Measurements from ENCODE around the gene CD83. TPM values are rescaled to one million over a fixed set of nuclear protein-coding genes. Genes with fewer than 3 reads are reported as not detected.

Gene CD83
- total RNA-seq, 1 donor from 2014 or later = 7.4 TPM

- no peaks in the 10 kb centered on the region for H3K27me3 ChIP-seq (ENCODE audit: control insufficient read depth, insufficient read depth, low read length)
- no peak for DNase-seq (ENCODE audit: low read depth)
- H3K36me3 ChIP-seq (ENCODE audit: control insufficient read depth, insufficient read depth, low read length) = no peaks in the 10 kb centered on the region
- TF ChIP-seq CTCF (IDR thresholded peaks at IDR 0.05; ENCODE audit: insufficient read depth, low read length, poor library complexity, severe bottlenecking) = no peak
- H3K4me3 ChIP-seq (ENCODE audit: low read depth, low read length) = no peak overlapping the region
Measured at GRCh38 chr6:14123386-14124111, 6.0 kb downstream of the CD83 start.

- Histone ChIP-seq H3K4me3 (ENCODE audit: low read depth, low read length) (no peak overlapping the region), H3K27me3 (ENCODE audit: control insufficient read depth, insufficient read depth, low read length) (no peaks in the 10 kb centered on the region), H3K36me3 (ENCODE audit: control insufficient read depth, insufficient read depth, low read length) (no peaks in the 10 kb centered on the region)
- no peak for TF ChIP-seq CTCF (IDR thresholded peaks at IDR 0.05; ENCODE audit: insufficient read depth, low read length, poor library complexity, severe bottlenecking)
- no peak for DNase-seq (ENCODE audit: low read depth)
Measured at GRCh38 chr6:14125346-14125745, 7.8 kb downstream of the CD83 start.

- TF ChIP-seq CTCF (IDR thresholded peaks at IDR 0.05; ENCODE audit: insufficient read depth, low read length, poor library complexity, severe bottlenecking) = no peak
- Histone ChIP-seq H3K4me3 (ENCODE audit: low read depth, low read length) (no peak overlapping the region), H3K36me3 (ENCODE audit: control insufficient read depth, insufficient read depth, low read length) (no peaks in the 10 kb centered on the region), H3K27me3 (ENCODE audit: control insufficient read depth, insufficient read depth, low read length) (no peaks in the 10 kb centered on the region)
- DNase-seq (ENCODE audit: low read depth) = no peak
Measured at GRCh38 chr6:14126191-14126590, 8.6 kb downstream of the CD83 start.

- no peaks in the 10 kb centered on the region for H3K36me3 ChIP-seq (ENCODE audit: control insufficient read depth, insufficient read depth, low read length)
- H3K27me3 ChIP-seq (ENCODE audit: control insufficient read depth, insufficient read depth, low read length) = no peaks in the 10 kb centered on the region
- no peak for DNase-seq (ENCODE audit: low read depth)
- H3K4me3 ChIP-seq (ENCODE audit: low read depth, low read length) = no peak overlapping the region
- no peak for TF ChIP-seq CTCF (IDR thresholded peaks at IDR 0.05; ENCODE audit: insufficient read depth, low read length, poor library complexity, severe bottlenecking)
Measured at GRCh38 chr6:14127611-14128010, 10.0 kb downstream of the CD83 start.

GRCh38 chr6:14128012-14128411, 10.4 kb downstream of the CD83 start:
- H3K36me3 ChIP-seq (ENCODE audit: control insufficient read depth, insufficient read depth, low read length) = no peaks in the 10 kb centered on the region
- no peak for DNase-seq (ENCODE audit: low read depth)
- no peak for TF ChIP-seq CTCF (IDR thresholded peaks at IDR 0.05; ENCODE audit: insufficient read depth, low read length, poor library complexity, severe bottlenecking)
- no peaks in the 10 kb centered on the region for H3K27me3 ChIP-seq (ENCODE audit: control insufficient read depth, insufficient read depth, low read length)
- H3K4me3 ChIP-seq (ENCODE audit: low read depth, low read length) = no peak overlapping the region

- no peak for DNase-seq (ENCODE audit: low read depth)
- no peaks in the 10 kb centered on the region for H3K27me3 ChIP-seq (ENCODE audit: control insufficient read depth, insufficient read depth, low read length)
- H3K4me3 ChIP-seq (ENCODE audit: low read depth, low read length) = no peak overlapping the region
- TF ChIP-seq CTCF (IDR thresholded peaks at IDR 0.05; ENCODE audit: insufficient read depth, low read length, poor library complexity, severe bottlenecking) = no peak
- H3K36me3 ChIP-seq (ENCODE audit: control insufficient read depth, insufficient read depth, low read length) = no peaks in the 10 kb centered on the region
Measured at GRCh38 chr6:14128746-14129145, 11.2 kb downstream of the CD83 start.
